ENCODE measurements around the gene CD1B. TPM values are rescaled to one million over a fixed set of nuclear protein-coding genes. Genes with fewer than 3 reads are reported as not detected.
"Not testable (repeated sequence)": the region's sequence is repeated elsewhere in the genome, so short reads cannot be mapped to it uniquely, and the experiment has no call there.

CD1B gene
- total RNA-seq, 1 experiment from 2014 or later: not detected

DNA sequence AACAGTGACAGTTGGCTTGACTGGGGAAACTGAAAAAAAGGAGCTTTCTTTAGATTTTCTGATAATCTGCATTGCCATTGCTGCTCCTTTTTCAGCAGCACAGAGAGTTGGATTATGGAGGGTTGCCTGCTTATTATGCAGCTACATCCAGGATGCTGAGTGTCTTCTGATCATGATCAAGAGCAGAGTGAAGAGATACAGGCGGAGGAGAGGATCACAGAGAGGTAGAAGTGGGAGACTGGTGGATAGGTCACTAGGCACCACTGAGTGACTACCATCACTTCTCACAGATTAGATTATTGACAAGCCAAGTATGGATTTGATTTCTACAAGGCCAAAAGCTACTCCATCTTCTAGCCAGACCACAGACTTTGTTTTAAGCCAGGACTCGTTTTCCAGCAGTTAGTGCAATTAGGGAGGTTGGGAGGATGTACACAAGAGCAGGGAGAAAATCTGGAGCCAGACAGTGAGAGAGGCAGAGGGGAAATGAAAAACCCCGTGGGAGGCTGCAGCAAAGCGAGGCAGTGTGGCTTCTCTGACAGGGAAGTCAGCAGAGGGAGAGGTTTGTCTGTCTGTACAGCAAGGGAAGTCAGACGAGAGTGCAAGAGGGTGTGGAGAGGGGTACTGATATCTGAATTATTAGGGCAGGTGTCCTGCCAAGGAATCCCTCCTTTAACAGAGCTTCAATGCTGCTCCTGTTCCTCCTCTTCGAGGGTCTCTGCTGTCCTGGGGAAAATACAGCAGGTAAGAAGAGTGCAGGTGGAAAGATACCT lies 22.2 kb upstream of the CD1B start, which contains the start of gene CD1E:
TSS of gene CD1E (plus strand) at position 592 of the 773 bp plus-strand sequence. CDS start at position 687, 95 bp downstream.
- Histone ChIP-seq H3K4me1 (ENCODE audit: control insufficient read depth, insufficient read depth, low read length) (no peaks in the 10 kb centered on the region), H3K9me3 (ENCODE audit: control insufficient read depth, insufficient read depth, low read depth, low read length) (no peaks in the 10 kb centered on the region), H3K36me3 (ENCODE audit: control insufficient read depth, insufficient read depth, low read length) (no peaks in the 10 kb centered on the region), H3K27ac (ENCODE audit: low read length) (no peak within 1 kb of the TSS), H3K27me3 (ENCODE audit: control insufficient read depth, insufficient read depth, low read length) (no peaks in the 10 kb centered on the region), H3K4me3 (ENCODE audit: low read depth in 2 of 2, low read length in 2 of 2) (no peak within 1 kb of the TSS)
- CTCF ChIA-PET: no interaction called here
- TF ChIP-seq POLR2AphosphoS5 (IDR thresholded peaks at IDR 0.05; ENCODE audit: low read depth, low read length): no peak
- TF ChIP-seq, protein P1, sequence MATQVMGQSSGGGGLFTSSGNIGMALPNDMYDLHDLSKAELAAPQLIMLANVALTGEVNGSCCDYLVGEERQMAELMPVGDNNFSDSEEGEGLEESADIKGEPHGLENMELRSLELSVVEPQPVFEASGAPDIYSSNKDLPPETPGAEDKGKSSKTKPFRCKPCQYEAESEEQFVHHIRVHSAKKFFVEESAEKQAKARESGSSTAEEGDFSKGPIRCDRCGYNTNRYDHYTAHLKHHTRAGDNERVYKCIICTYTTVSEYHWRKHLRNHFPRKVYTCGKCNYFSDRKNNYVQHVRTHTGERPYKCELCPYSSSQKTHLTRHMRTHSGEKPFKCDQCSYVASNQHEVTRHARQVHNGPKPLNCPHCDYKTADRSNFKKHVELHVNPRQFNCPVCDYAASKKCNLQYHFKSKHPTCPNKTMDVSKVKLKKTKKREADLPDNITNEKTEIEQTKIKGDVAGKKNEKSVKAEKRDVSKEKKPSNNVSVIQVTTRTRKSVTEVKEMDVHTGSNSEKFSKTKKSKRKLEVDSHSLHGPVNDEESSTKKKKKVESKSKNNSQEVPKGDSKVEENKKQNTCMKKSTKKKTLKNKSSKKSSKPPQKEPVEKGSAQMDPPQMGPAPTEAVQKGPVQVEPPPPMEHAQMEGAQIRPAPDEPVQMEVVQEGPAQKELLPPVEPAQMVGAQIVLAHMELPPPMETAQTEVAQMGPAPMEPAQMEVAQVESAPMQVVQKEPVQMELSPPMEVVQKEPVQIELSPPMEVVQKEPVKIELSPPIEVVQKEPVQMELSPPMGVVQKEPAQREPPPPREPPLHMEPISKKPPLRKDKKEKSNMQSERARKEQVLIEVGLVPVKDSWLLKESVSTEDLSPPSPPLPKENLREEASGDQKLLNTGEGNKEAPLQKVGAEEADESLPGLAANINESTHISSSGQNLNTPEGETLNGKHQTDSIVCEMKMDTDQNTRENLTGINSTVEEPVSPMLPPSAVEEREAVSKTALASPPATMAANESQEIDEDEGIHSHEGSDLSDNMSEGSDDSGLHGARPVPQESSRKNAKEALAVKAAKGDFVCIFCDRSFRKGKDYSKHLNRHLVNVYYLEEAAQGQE (IDR thresholded peaks at IDR 0.05; ENCODE audit: insufficient read depth in 1 of 2, low read depth in 2 of 2, low read length in 1 of 2): no peak
- no peak for TF ChIP-seq TCF7L2 (IDR thresholded peaks at IDR 0.05; ENCODE audit: low read depth, low read length)
- no peak for TF ChIP-seq SIN3A (IDR thresholded peaks at IDR 0.05; ENCODE audit: borderline replicate concordance, insufficient read depth, low read depth, low read length)
- TF ChIP-seq, protein P2, sequence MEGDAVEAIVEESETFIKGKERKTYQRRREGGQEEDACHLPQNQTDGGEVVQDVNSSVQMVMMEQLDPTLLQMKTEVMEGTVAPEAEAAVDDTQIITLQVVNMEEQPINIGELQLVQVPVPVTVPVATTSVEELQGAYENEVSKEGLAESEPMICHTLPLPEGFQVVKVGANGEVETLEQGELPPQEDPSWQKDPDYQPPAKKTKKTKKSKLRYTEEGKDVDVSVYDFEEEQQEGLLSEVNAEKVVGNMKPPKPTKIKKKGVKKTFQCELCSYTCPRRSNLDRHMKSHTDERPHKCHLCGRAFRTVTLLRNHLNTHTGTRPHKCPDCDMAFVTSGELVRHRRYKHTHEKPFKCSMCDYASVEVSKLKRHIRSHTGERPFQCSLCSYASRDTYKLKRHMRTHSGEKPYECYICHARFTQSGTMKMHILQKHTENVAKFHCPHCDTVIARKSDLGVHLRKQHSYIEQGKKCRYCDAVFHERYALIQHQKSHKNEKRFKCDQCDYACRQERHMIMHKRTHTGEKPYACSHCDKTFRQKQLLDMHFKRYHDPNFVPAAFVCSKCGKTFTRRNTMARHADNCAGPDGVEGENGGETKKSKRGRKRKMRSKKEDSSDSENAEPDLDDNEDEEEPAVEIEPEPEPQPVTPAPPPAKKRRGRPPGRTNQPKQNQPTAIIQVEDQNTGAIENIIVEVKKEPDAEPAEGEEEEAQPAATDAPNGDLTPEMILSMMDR (IDR thresholded peaks at IDR 0.05): no peak
- intact Hi-C loops (cut with micrococcal nuclease; ENCODE audit: unreplicated experiment) (no loop called here), in situ Hi-C loops (cut with HindIII; ENCODE audit: low pct_unique_long_range_greater_than_20kb, low sequenced_read_pairs) (no loop called here)
- POLR2A ChIA-PET: no interaction called here
- DNase-seq (ENCODE audit: low read depth, low spot score) (no peak), ATAC-seq (no peak)
- BruUV-seq (replicated peaks): no TSS peak

DNA sequence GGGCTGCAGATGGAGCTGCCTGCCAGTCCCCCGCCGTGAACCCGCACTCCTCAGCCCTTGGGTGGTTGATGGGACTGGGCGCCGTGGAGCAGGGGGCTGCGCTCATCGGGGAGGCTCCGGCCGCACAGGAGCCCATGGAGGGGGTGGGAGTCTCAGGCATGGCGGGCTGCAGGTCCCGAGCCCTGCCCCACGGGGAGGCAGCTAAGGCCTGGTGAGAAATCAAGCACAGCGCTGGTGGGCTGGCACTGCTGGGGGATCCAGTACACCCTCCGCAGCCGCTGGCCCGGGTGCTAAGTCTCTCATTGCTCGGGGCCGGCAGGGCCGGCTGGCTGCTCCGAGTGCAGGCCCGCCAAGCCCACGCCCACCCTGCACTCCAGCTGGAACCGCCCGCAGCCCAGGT lies 17.6 kb upstream of the CD1B start:
- H3K4me3 ChIP-seq (ENCODE audit: low read depth in 2 of 2, low read length in 2 of 2); H3K27ac ChIP-seq (ENCODE audit: low read length); intact Hi-C loops (cut with micrococcal nuclease; ENCODE audit: unreplicated experiment); ATAC-seq; POLR2A ChIA-PET; DNase-seq (ENCODE audit: low read depth, low spot score); H3K9me3 ChIP-seq (ENCODE audit: control insufficient read depth, insufficient read depth, low read depth, low read length); CTCF ChIA-PET; H3K27me3 ChIP-seq (ENCODE audit: control insufficient read depth, insufficient read depth, low read length); H3K4me1 ChIP-seq (ENCODE audit: control insufficient read depth, insufficient read depth, low read length); H3K36me3 ChIP-seq (ENCODE audit: control insufficient read depth, insufficient read depth, low read length); in situ Hi-C loops (cut with HindIII; ENCODE audit: low pct_unique_long_range_greater_than_20kb, low sequenced_read_pairs); BruUV-seq (replicated peaks): not testable (repeated sequence)

DNA sequence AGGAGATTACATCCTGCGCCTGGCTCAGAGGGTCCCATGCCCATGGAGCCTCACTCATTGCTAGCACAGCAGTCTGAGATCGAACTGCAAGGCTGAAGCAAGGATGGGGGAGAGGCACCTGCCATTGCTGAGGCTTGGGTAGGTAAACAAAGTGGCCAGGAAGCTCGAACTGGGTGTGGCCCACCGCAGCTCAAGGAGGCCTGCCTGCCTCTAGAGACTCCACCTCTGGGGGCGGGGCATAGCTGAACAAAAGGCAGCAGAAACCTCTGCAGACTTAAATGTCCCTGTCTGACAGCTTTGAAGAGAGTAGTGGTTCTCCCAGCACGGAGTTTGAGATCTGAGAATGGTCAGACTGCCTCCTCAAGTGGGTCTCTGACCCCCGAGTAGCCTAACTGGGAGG lies 5.1 kb upstream of the CD1B start:
- POLR2A ChIA-PET; H3K4me3 ChIP-seq (ENCODE audit: low read depth in 2 of 2, low read length in 2 of 2); H3K9me3 ChIP-seq (ENCODE audit: control insufficient read depth, insufficient read depth, low read depth, low read length); CTCF ChIA-PET; BruUV-seq (replicated peaks); DNase-seq (ENCODE audit: low read depth, low spot score); H3K4me1 ChIP-seq (ENCODE audit: control insufficient read depth, insufficient read depth, low read length); H3K27me3 ChIP-seq (ENCODE audit: control insufficient read depth, insufficient read depth, low read length); H3K36me3 ChIP-seq (ENCODE audit: control insufficient read depth, insufficient read depth, low read length); in situ Hi-C loops (cut with HindIII; ENCODE audit: low pct_unique_long_range_greater_than_20kb, low sequenced_read_pairs); H3K27ac ChIP-seq (ENCODE audit: low read length); ATAC-seq; intact Hi-C loops (cut with micrococcal nuclease; ENCODE audit: unreplicated experiment): not testable (repeated sequence)

All from Panc1 (cell line).